Neural progenitor cell (in vitro differentiated cells): ENCODE measurements around the gene NPPB. TPM values are rescaled to one million over a fixed set of nuclear protein-coding genes. Genes with fewer than 3 reads are reported as not detected.

Experiments used
- DNase-seq: peaks from one replicate; pipeline ENCODE4 v3.0.0-alpha.2; 2016; ENCODE audit warnings: low spot score
- H2AFZ ChIP-seq: fragments of 200-600 bp; sonication (generic); replicated peaks from 2 replicates; pipeline ENCODE4 v1.6.1; 2016; ENCODE audit warnings: antibody characterized with exemption
- H3F3A ChIP-seq: fragments of 200-600 bp; sonication (generic); 2 replicates; pipeline ENCODE4 v1.6.1; 2016; ENCODE audit warnings: antibody characterized with exemption, low read depth
- H3K27ac ChIP-seq: fragments of 200-600 bp; sonication (generic); 2 replicates; pipeline ENCODE4 v1.5.1; 2016; ENCODE audit warnings: mild to moderate bottlenecking
- H3K27me3 ChIP-seq: fragments of 200-600 bp; sonication (generic); 2 replicates; pipeline ENCODE4 v1.6.1; 2016; ENCODE audit warnings: mild to moderate bottlenecking, moderate library complexity
- H3K36me3 ChIP-seq: fragments of 200-600 bp; sonication (generic); 2 replicates; pipeline ENCODE4 v1.5.1; 2016
- H3K4me1 ChIP-seq: fragments of 200-600 bp; sonication (generic); 2 replicates; pipeline ENCODE4 v1.6.1; 2016; ENCODE audit warnings: mixed run types
- H3K4me2 ChIP-seq: fragments of 200-600 bp; sonication (generic); 2 replicates; pipeline ENCODE4 v1.6.1; 2016
- H3K4me3 ChIP-seq: fragments of 200-600 bp; sonication (generic); 2 replicates; pipeline ENCODE4 v1.5.1; 2016
- H3K79me2 ChIP-seq: fragments of 200-600 bp; sonication (generic); 2 replicates; pipeline ENCODE4 v1.6.1; 2016; ENCODE audit warnings: low read depth
- H3K9ac ChIP-seq: fragments of 200-600 bp; sonication (generic); 2 replicates; pipeline ENCODE4 v1.6.1; 2016
- H3K9me3 ChIP-seq: fragments of 200-600 bp; sonication (generic); 2 replicates; pipeline ENCODE4 v1.5.1; 2016; ENCODE audit warnings: low read depth
- H4K20me1 ChIP-seq: fragments of 200-600 bp; sonication (generic); 2 replicates; pipeline ENCODE4 v1.6.1; 2016; ENCODE audit warnings: low read depth
- H3K27ac Mint-ChIP-seq: 3 replicates; pipeline ENCODE4 v1.8.0; 2021; ENCODE audit warnings: mixed read lengths
- H3K27me3 Mint-ChIP-seq: 2 replicates; pipeline ENCODE4 v1.8.0; 2022; ENCODE audit warnings: low read depth, mild to moderate bottlenecking, inconsistent platforms, moderate library complexity, mixed read lengths; ENCODE audit not compliant: insufficient read depth
- H3K36me3 Mint-ChIP-seq: 3 replicates; pipeline ENCODE4 v1.8.0; 2021; ENCODE audit warnings: mixed read lengths
- H3K4me1 Mint-ChIP-seq: 3 replicates; pipeline ENCODE4 v1.8.0; 2021; ENCODE audit warnings: mixed read lengths
- H3K4me3 Mint-ChIP-seq: 3 replicates; pipeline ENCODE4 v1.8.0; 2021; ENCODE audit warnings: mild to moderate bottlenecking, moderate library complexity, mixed read lengths
- H3K9me3 Mint-ChIP-seq: 3 replicates; pipeline ENCODE4 v1.8.0; 2020; ENCODE audit warnings: mixed read lengths
- EZH2 ChIP-seq: fragments of 200-600 bp; sonication (generic); IDR thresholded peaks from 2 replicates; pipeline ENCODE4 v1.6.1; 2017; ENCODE audit warnings: antibody characterized with exemption, mild to moderate bottlenecking, moderate library complexity
- EZH2phosphoT487 ChIP-seq: fragments of 200-600 bp; sonication (generic); IDR thresholded peaks from 2 replicates; pipeline ENCODE4 v1.6.1; 2017; ENCODE audit warnings: antibody characterized with exemption
- total RNA-seq: library from RNA; depleted of rRNA; stranded (reverse); fragments of >200 nt; gene quantifications from 2 replicates; pipeline ENCODE4 v1.2.3, GENCODE V29; 2015; ENCODE audit warnings: low replicate concordance
- TF ChIP-seq, protein P1 (sequence below): fragments of 200-600 bp; sonication (generic); IDR thresholded peaks from 2 replicates; pipeline ENCODE4 v1.5.1; 2017; ENCODE audit warnings: antibody characterized with exemption, mild to moderate bottlenecking

Gene NPPB
- total RNA-seq, 1 donor from 2014 or later = not detected

DNA sequence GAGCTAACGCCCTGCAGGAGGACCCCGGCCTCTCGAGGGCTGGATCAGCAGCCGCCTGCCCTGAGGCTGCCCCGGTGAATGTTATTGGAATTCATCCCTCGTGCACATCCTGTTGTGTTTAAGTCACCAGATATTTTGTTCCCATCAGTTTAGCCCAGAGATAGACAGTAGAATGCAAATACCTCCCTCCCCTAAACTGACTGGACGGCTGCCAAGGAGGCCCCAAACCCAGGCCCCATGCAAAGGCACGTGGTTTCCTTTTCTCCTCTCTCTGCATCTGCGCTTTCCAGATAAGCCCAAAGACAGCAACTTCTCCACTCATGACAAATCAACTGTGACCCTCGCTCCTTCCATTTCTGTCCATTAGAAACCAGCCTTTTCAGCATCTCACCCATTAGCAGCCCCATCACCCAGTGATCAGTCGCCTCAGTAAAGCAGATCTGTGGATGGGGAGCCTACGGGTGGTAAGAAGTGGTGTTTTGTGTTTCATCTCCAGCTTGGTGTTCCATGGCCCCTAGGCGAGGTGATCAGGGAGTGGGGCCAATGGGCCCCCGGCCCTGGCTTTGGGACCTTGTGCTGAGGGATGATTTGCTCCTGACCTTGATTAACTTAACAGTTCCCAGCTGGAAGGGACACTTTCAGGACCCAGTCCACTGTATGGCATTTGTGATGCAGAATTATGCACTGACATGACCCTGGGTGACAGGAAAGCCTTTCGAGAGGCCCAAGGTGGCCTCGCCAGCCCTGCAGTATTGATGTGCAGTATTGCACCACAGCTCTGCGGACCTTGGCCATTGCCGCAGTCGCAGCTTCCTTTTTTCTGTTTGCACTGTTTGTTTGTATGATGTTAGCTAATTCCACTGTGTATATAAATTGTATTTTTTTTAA is 16.3 kb downstream of the NPPB start:
- peaks cover 2% of the 10 kb centered on the region for H3K27me3 Mint-ChIP-seq
- no peaks in the 10 kb centered on the region for H3K4me1 ChIP-seq
- H3K27me3 ChIP-seq = no peaks in the 10 kb centered on the region
- H4K20me1 ChIP-seq = peaks cover 30% of the 10 kb centered on the region
- no peak overlapping the region for H3K4me2 ChIP-seq
- H3K27ac ChIP-seq = no peak overlapping the region
- H3K9me3 ChIP-seq = no peaks in the 10 kb centered on the region
- no peaks in the 10 kb centered on the region for H3K9me3 Mint-ChIP-seq
- H3K36me3 Mint-ChIP-seq = peaks cover 18% of the 10 kb centered on the region
- H3K9ac ChIP-seq = no peak overlapping the region
- TF ChIP-seq EZH2 = no peak
- no peak for TF ChIP-seq EZH2phosphoT487
- H3K4me3 Mint-ChIP-seq = no peak overlapping the region
- H3F3A ChIP-seq = peaks cover 26% of the 10 kb centered on the region
- DNase-seq = no peak
- H3K4me1 Mint-ChIP-seq = no peaks in the 10 kb centered on the region
- H2AFZ ChIP-seq = no peak overlapping the region
- no peaks in the 10 kb centered on the region for H3K79me2 ChIP-seq
- peaks cover 10% of the 10 kb centered on the region for H3K36me3 ChIP-seq
- no peak overlapping the region for H3K27ac Mint-ChIP-seq
- no peak overlapping the region for H3K4me3 ChIP-seq

DNA sequence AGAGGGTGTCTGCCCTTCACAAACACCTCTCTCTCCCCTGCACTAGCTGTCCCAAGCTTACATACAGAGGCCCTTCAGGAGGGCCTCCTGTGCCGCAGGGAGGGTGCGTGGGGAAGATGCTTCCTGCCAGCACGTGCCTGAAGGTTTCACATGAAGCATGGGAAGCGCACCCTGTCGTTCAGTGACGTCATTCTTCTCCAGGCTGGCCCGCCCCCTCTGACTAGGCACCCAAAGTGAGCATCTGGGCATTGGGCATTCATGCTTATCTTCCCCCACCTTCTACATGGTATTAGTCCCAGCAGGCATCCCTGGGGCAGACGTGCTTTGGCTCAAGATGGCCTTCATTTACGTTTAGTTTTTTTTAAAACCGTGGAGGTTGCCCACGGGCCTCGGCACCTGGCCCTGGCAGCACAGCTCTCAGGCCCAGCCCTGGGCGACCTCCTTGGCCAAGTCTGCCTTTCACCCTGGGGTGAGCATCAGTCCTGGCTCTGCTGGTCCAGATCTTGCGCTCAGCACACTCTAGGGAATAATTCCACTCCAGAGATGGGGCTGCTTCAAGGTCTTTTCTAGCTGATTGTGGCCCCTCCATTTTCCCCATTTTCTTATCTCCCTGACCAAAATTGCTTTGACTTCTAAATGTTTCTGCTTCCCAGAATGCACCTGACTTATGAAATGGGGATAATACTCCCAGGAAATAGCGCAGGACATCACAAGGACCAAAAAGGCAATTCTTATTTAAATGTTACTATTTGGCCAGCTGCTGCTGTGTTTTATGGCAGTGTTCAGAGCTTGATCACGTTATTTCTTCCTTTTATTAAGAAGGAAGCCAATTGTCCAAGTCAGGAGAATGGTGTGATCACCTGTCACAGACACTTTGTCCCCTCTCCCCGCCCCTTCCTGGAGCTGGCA is 17.2 kb downstream of the NPPB start:
- H3K79me2 ChIP-seq = no peaks in the 10 kb centered on the region
- Mint-ChIP-seq H3K4me3 (no peak overlapping the region), H3K27ac (no peak overlapping the region), H3K27me3 (peaks cover 2% of the 10 kb centered on the region), H3K36me3 (peaks cover 18% of the 10 kb centered on the region), H3K9me3 (no peaks in the 10 kb centered on the region), H3K4me1 (no peaks in the 10 kb centered on the region)
- no peaks in the 10 kb centered on the region for H3K9me3 ChIP-seq
- H3K36me3 ChIP-seq = peaks cover 10% of the 10 kb centered on the region
- no peak for DNase-seq
- H4K20me1 ChIP-seq = peaks cover 24% of the 10 kb centered on the region
- no peaks in the 10 kb centered on the region for H3K27me3 ChIP-seq
- H3K4me2 ChIP-seq = no peak overlapping the region
- H3K4me1 ChIP-seq = no peaks in the 10 kb centered on the region
- no peak overlapping the region for H3K4me3 ChIP-seq
- H3F3A ChIP-seq = peaks cover 26% of the 10 kb centered on the region
- no peak overlapping the region for H3K27ac ChIP-seq
- no peak overlapping the region for H2AFZ ChIP-seq
- no peak overlapping the region for H3K9ac ChIP-seq
- no peak for TF ChIP-seq EZH2
- TF ChIP-seq, protein P1, sequence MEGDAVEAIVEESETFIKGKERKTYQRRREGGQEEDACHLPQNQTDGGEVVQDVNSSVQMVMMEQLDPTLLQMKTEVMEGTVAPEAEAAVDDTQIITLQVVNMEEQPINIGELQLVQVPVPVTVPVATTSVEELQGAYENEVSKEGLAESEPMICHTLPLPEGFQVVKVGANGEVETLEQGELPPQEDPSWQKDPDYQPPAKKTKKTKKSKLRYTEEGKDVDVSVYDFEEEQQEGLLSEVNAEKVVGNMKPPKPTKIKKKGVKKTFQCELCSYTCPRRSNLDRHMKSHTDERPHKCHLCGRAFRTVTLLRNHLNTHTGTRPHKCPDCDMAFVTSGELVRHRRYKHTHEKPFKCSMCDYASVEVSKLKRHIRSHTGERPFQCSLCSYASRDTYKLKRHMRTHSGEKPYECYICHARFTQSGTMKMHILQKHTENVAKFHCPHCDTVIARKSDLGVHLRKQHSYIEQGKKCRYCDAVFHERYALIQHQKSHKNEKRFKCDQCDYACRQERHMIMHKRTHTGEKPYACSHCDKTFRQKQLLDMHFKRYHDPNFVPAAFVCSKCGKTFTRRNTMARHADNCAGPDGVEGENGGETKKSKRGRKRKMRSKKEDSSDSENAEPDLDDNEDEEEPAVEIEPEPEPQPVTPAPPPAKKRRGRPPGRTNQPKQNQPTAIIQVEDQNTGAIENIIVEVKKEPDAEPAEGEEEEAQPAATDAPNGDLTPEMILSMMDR = no peak
- no peak for TF ChIP-seq EZH2phosphoT487

DNA sequence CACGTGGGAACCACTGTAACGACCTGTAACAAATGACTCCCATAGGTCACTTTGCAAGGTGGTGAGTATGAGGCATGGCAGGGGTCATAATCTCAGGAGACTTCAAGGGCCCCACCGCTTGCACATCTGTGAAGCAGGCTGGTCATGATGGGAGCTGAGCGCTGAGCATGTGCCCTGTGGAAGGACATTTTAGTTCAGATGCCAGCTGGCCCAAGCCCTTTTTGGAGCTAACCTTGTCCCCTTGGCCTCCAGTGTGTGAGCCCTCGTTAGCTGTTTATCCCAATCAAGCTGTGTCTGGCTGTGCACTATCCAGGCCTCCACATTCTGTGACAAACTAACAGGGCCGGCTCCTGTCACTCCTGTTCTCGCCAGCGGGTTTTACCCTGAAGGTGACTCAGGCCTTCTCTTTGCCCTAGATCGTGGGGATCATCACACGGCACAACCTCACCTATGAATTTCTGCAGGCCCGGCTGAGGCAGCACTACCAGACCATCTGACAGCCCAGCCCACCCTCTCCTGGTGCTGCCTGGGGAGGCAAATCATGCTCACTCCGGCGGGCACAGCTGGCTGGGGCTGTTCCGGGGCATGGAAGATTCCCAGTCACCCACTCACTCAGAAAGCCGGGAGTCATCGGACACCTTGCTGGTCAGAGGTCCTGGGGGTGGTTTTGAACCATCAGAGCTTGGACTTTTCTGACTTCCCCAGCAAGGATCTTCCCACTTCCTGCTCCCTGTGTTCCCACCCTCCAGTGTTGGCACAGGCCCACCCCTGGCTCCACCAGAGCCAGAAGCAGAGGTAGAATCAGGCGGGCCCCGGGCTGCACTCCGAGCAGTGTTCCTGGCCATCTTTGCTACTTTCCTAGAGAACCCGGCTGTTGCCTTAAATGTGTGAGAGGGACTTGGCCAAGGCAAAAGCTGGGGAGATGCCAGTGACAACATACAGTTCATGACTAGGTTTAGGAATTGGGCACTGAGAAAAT is 18.7 kb downstream of the NPPB start:
- no peak overlapping the region for H3K27ac ChIP-seq
- DNase-seq = no peak
- TF ChIP-seq EZH2 (no peak), EZH2phosphoT487 (no peak)
- TF ChIP-seq, protein P1 = no peak
- H3K4me1 ChIP-seq = no peaks in the 10 kb centered on the region
- Mint-ChIP-seq H3K27ac (no peak overlapping the region), H3K4me3 (no peak overlapping the region), H3K27me3 (peaks cover 2% of the 10 kb centered on the region), H3K4me1 (no peaks in the 10 kb centered on the region), H3K36me3 (peaks cover 20% of the 10 kb centered on the region), H3K9me3 (no peaks in the 10 kb centered on the region)
- no peaks in the 10 kb centered on the region for H3K27me3 ChIP-seq
- H3K9me3 ChIP-seq = no peaks in the 10 kb centered on the region
- peaks cover 10% of the 10 kb centered on the region for H3K36me3 ChIP-seq
- H3K4me2 ChIP-seq = no peak overlapping the region
- no peak overlapping the region for H2AFZ ChIP-seq
- H3K9ac ChIP-seq = no peak overlapping the region
- H3K4me3 ChIP-seq = no peak overlapping the region
- peaks cover 16% of the 10 kb centered on the region for H3F3A ChIP-seq
- H4K20me1 ChIP-seq = peaks cover 14% of the 10 kb centered on the region
- no peaks in the 10 kb centered on the region for H3K79me2 ChIP-seq
